Gastroesophageal sphincter (tissue), 3 donors: ENCODE data around the gene RNF11.

ENCODE experiments used
- EP300 ChIP-seq: sonication (generic); formaldehyde crosslinking; IDR thresholded peaks from one replicate; pipeline ENCODE4 v1.6.1; 2017; ENCODE audit warnings: antibody characterized with exemption, mild to moderate bottlenecking
- POLR2A ChIP-seq, 2 donors: fragments of 450-650 bp; IDR thresholded peaks; one replicate each; pipeline ENCODE4 v1.6.1; 2017; ENCODE audit warnings: antibody characterized with exemption in 2 of 2, mild to moderate bottlenecking in 2 of 2, moderate library complexity in 1 of 2
- POLR2AphosphoS5 ChIP-seq: sonication (generic); formaldehyde crosslinking; IDR thresholded peaks from one replicate; pipeline ENCODE4 v1.6.1; 2017; ENCODE audit warnings: antibody characterized with exemption
- TF ChIP-seq, protein P1 (sequence below), 4 experiments: fragments of 200-600 bp in 2 of 4; fragments of 450-650 bp in 2 of 4; sonication (generic) in 1 of 4; IDR thresholded peaks; one replicate each; pipeline ENCODE4 v1.5.1; 2017 to 2019; ENCODE audit warnings: antibody characterized with exemption in 4 of 4, mild to moderate bottlenecking in 2 of 4, moderate library complexity in 2 of 4

DNA sequence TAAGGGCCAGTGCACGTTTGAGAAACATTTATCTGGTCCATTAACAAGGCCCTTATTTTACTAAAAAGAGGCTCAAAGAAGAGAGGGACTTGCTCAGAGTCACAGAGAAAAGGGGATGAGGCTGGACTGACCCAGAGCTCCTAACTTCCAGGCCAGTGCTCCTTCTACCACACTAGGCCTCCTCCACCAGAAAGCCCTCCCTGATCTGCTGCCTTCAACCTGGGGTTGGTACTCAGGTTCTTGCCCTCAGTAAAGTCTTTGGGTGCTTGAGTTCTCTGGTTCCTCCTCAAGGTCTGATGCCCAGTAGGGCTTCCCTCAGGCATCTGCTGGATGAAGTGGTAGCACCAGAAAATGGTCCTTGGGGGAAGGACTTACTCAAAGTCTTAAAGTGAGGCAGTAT, 68.3 kb downstream of the RNF11 start:
- TF ChIP-seq, protein P1, sequence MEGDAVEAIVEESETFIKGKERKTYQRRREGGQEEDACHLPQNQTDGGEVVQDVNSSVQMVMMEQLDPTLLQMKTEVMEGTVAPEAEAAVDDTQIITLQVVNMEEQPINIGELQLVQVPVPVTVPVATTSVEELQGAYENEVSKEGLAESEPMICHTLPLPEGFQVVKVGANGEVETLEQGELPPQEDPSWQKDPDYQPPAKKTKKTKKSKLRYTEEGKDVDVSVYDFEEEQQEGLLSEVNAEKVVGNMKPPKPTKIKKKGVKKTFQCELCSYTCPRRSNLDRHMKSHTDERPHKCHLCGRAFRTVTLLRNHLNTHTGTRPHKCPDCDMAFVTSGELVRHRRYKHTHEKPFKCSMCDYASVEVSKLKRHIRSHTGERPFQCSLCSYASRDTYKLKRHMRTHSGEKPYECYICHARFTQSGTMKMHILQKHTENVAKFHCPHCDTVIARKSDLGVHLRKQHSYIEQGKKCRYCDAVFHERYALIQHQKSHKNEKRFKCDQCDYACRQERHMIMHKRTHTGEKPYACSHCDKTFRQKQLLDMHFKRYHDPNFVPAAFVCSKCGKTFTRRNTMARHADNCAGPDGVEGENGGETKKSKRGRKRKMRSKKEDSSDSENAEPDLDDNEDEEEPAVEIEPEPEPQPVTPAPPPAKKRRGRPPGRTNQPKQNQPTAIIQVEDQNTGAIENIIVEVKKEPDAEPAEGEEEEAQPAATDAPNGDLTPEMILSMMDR (IDR thresholded peaks at IDR 0.05) = no peak
- no peak for TF ChIP-seq POLR2AphosphoS5
- TF ChIP-seq EP300 = no peak
- no peak for TF ChIP-seq POLR2A (IDR thresholded peaks at IDR 0.05)
